ENCODE data around the gene PLPPR3.

DNA sequence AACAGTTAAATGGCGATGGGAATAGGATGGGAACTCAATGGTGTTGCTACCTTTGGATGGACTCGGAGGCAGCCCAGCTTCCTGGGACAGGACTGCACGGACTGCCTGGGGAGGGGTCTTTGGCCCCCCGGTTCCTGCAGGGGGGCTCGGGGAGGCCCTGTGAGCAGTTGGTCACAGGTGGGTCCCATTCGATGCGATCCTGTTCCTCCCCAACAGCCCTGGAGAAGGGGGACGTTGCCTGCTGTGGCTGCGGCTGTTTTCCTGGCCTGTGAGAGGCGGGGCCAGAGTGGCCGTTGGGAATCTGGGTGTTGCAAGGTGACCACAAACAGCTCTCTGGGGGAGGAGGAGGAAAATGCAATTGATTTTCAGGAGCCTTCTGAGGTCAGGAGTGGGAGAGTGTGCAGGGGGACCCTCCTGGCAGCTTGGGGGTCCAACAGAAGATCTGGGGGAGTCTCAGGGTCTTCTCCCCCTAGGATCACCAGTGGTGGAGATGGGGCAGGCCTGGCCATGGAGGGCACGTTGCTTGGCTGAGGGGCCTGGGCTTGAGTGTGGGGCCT is 1.9 kb upstream of the PLPPR3 start:
- no peak for TF ChIP-seq POLR2A (IDR thresholded peaks at IDR 0.05)
- TF ChIP-seq, protein P1, sequence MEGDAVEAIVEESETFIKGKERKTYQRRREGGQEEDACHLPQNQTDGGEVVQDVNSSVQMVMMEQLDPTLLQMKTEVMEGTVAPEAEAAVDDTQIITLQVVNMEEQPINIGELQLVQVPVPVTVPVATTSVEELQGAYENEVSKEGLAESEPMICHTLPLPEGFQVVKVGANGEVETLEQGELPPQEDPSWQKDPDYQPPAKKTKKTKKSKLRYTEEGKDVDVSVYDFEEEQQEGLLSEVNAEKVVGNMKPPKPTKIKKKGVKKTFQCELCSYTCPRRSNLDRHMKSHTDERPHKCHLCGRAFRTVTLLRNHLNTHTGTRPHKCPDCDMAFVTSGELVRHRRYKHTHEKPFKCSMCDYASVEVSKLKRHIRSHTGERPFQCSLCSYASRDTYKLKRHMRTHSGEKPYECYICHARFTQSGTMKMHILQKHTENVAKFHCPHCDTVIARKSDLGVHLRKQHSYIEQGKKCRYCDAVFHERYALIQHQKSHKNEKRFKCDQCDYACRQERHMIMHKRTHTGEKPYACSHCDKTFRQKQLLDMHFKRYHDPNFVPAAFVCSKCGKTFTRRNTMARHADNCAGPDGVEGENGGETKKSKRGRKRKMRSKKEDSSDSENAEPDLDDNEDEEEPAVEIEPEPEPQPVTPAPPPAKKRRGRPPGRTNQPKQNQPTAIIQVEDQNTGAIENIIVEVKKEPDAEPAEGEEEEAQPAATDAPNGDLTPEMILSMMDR (IDR thresholded peaks at IDR 0.05) = no peak
